ENCODE data around the gene P4HA2.

P4HA2 gene

GRCh38 chr5:132253008-132253441, 25.4 kb upstream of the P4HA2 start:
- no peak for DNase-seq (ENCODE audit: low read depth in 2 of 3, low spot score in 2 of 3)

DNA sequence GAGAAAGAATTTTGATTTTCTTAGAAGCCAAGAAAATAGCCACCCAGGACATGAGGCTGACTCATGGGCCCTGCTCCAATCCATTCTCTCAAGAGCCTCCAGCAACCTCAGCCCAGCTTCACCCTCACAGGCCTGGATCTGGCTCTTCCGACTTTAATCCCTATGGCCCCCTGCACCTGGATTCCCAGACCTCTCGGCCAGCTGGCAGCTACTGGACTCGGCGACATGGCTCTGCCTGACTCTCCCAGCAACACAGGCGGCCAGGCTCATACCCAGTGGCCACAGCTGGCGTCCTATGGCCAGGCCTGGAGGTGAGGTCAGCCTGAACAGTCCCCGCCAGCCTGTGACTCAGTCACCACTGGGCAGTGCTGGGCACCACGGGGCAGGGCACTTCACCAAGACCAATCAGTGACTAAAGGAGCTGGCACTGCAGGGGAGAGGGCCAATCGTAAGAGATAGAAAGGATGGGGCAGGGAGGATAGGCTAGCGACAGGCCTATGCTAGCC, 23.6 kb upstream of the P4HA2 start:
- DNase-seq (ENCODE audit: low read depth in 2 of 3, low spot score in 2 of 3) = no peak

GRCh38 chr5:132250547-132250946, 22.9 kb upstream of the P4HA2 start:
- no peak for DNase-seq (ENCODE audit: low read depth in 2 of 3, low spot score in 2 of 3)

GRCh38 chr5:132246806-132247205, 19.2 kb upstream of the P4HA2 start:
- no peak for DNase-seq (ENCODE audit: low read depth in 2 of 3, low spot score in 2 of 3)

DNA sequence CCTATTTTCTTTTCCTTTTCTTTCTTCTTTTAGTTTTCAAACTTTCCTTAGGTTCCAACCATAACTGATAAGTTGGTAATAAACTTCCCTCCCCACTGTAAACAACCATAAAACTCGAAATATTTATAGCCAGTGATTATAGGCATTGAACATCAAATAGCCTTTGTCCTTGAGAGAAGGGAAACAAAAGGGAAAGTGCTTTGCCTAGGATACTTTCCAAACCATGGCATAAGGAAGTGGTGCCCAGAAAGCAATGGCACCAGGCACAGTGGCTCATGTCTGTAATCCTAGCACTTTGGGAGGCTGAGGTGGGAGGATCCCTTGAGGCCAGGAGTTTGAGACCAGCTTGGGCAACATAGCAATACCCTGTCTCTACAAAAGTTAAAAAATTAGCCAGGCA, 17.9 kb upstream of the P4HA2 start:
- no peak for DNase-seq (ENCODE audit: low read depth in 2 of 3, low spot score in 2 of 3)

DNA sequence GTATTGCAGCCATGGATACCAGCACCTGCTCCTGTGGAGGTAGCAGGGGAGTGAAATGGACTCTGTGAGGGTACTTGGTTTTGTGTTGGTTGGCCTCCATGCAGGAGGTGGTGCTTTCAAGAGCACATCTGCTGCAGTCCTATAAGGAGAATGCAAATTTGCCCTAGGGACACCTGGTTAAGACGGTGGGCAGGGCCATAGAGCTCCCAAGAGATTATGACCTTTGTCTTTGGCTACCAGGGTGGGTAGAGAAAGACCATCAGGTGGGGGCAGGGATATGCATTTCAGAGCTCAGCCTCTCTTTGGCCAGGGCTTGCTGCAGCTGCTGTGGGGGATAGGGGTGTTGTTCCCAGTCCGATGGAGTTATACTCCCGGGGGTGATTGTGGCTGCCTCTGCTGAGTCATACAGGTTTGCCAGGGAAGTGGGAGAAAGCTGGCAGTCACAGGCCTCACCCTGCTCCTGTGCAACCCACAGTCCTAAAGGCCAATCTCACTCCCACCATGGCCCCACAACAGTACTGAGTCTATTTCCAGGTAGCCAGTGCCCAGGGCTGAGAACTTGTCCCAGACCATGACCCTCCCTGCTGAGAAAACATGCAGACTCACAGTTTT, 15.8 kb upstream of the P4HA2 start:
- no peak for DNase-seq (ENCODE audit: low read depth in 2 of 3, low spot score in 2 of 3)

DNA sequence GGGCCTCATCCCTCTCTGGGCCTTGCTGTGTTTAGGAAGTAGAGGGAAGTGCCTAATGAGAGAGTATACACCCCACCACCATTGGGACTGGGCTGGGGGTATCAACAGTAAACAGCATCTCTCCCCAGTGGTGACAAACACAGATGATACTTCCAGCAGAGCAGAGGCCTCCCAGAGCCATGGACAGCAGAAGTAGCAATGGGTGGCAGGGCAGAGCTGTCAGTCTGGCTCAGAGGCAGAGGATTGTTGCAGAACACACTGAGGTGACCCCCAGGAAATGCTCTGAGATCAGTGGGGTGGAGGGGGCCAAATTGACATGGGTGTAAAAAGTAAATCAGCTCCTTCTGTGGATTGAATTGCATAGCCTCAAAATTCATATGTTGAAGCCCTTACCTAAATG, 12.1 kb upstream of the P4HA2 start:
- no peak for DNase-seq (ENCODE audit: low read depth in 2 of 3, low spot score in 2 of 3)

- no peak for DNase-seq (ENCODE audit: low read depth in 2 of 3, low spot score in 2 of 3)
These were observed 11.3 kb upstream of the P4HA2 start for GRCh38 chr5:132238901-132239500.

- peak; percentile 55 to 80 (median 66) for DNase-seq (ENCODE audit: low read depth in 2 of 3, low spot score in 2 of 3)
These were observed 10.6 kb upstream of the P4HA2 start for GRCh38 chr5:132238169-132238744.

DNA sequence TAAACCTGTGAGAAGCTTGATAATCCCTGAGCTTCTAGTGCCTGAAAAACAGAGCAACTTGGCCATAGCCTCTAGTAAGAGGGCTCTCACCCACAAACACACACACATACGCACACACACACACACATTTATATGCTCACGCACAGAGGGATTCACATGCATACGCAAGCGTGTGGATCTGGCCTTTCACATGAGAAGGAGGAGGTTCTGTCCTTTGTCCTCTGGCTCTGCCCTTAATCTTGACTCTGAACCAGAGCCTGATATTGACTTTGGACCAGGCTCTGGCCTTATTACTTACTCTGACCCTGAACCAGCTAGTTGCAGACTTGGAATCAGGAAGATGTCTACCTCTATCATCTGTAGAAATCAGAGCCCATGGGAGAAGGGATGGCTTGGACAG, 10.0 kb upstream of the P4HA2 start:
- no peak for DNase-seq (ENCODE audit: low read depth in 2 of 3, low spot score in 2 of 3)

DNA sequence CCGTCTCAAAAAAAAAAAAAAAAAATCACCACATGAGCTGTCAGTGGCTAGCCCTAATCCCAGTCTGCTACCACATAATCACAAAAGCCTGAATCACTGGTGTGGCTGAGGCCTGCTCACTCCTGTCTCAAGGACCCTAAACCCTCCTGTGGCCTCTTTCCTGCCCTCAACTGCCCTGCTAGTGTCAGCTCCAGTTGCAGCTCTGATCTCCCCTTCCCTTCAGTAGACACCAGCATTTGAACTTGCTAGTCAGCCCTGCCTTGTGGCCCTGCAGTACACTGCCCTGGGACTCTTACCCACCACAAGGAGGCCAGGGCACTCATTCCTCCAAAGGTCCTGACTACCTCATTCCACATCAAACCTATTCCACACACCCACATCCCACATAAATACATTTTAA, 9.5 kb upstream of the P4HA2 start:
- DNase-seq (ENCODE audit: low read depth in 2 of 3, low spot score in 2 of 3) = no peak

GRCh38 chr5:132235340-132235739, 7.7 kb upstream of the P4HA2 start:
- DNase-seq (ENCODE audit: low read depth in 2 of 3, low spot score in 2 of 3) = no peak

- no peak for DNase-seq (ENCODE audit: low read depth in 2 of 3, low spot score in 2 of 3)
These were observed 7.0 kb upstream of the P4HA2 start for GRCh38 chr5:132234684-132235062.

GRCh38 chr5:132233811-132234683, 6.4 kb upstream of the P4HA2 start:
- DNase-seq (ENCODE audit: low read depth in 2 of 3, low spot score in 2 of 3) = no peak

- DNase-seq (ENCODE audit: low read depth in 2 of 3, low spot score in 2 of 3) = no peak
These were observed 5.4 kb upstream of the P4HA2 start for GRCh38 chr5:132233081-132233480.

DNA sequence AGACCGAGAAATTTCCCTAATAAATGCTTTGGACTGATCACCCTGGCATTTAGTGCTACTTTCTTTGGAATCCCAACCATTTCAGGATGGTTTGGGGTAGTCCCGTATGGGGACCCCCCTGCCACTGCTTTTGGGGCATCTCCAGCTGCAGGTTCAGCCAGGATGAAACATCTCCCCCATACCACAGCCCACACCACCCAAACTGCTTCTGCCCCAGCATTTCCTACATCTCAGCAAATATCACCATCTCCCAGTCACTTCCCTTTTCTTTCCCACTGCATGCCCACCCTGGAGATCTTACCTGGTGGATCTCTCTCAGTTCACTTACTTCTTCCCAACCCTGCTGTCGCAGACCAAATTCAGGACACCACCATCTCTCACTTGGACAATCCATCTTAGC, 4.8 kb upstream of the P4HA2 start:
- no peak for DNase-seq (ENCODE audit: low read depth in 2 of 3, low spot score in 2 of 3)

- no peak for DNase-seq (ENCODE audit: low read depth in 2 of 3, low spot score in 2 of 3)
These were observed 3.2 kb upstream of the P4HA2 start for GRCh38 chr5:132230871-132231270.

DNA sequence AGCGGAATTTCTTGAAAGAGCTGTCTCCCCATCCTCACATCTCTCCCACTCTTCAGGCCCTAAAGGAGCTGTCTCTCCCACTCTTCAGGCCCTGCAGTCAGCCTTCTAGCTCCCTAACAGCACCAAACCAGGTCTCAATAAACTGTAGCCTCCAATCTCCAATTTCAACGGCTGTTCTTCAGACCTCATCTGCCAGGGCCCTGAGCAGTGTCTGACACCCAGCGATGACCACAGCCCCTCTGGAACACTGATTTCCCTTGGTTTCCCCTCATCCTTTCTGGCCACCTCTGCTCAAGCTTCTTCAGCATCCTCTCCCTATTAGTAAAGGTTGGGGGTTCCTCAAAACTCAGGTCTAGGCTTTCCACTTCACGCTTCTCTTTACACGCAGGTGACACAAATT, 1.6 kb upstream of the P4HA2 start:
- DNase-seq (ENCODE audit: low read depth in 2 of 3, low spot score in 2 of 3) = no peak

GRCh38 chr5:132228241-132229035, 785 bp upstream of the P4HA2 start:
- DNase-seq (ENCODE audit: low read depth in 2 of 3, low spot score in 2 of 3) = no peak

GRCh38 chr5:132227235-132227484, 493 bp downstream of the P4HA2 start:
- no peak for DNase-seq (ENCODE audit: low read depth in 2 of 3, low spot score in 2 of 3)

- DNase-seq (ENCODE audit: low read depth in 2 of 3, low spot score in 2 of 3) = no peak
These were observed 978 bp downstream of the P4HA2 start for GRCh38 chr5:132226516-132227234.
